Effector CD8-positive, alpha-beta T cell (primary cell): ENCODE results near the gene C10orf62.

Experiments used
- DNase-seq: peaks from one replicate; lab custom pipeline; 2025; lab: John Stamatoyannopoulos, UW

The C10orf62 gene

GRCh38 chr10:97584798-97585438 lies 4.6 kb upstream of the C10orf62 start:
- no peak for DNase-seq

GRCh38 chr10:97585439-97585811 lies 4.1 kb upstream of the C10orf62 start:
- DNase-seq = no peak

GRCh38 chr10:97587183-97587582 lies 2.3 kb upstream of the C10orf62 start:
- DNase-seq = no peak

GRCh38 chr10:97590082-97590747 lies 694 bp downstream of the C10orf62 start:
- no peak for DNase-seq

GRCh38 chr10:97590748-97591495 lies 1.4 kb downstream of the C10orf62 start:
- no peak for DNase-seq

- no peak for DNase-seq
Measured at GRCh38 chr10:97593421-97593820, 3.9 kb downstream of the C10orf62 start.

- no peak for DNase-seq
Measured at GRCh38 chr10:97596101-97597082, 6.9 kb downstream of the C10orf62 start.

- no peak for DNase-seq
Measured at GRCh38 chr10:97597778-97598177, 8.3 kb downstream of the C10orf62 start.

GRCh38 chr10:97598407-97599271 lies 9.1 kb downstream of the C10orf62 start:
- DNase-seq = no peak

- DNase-seq = no peak
Measured at GRCh38 chr10:97599272-97599619, 9.7 kb downstream of the C10orf62 start.

GRCh38 chr10:97600616-97601015 lies 11.1 kb downstream of the C10orf62 start:
- DNase-seq = no peak

- DNase-seq = no peak
Measured at GRCh38 chr10:97601268-97602215, 12.0 kb downstream of the C10orf62 start.

- no peak for DNase-seq
Measured at GRCh38 chr10:97607095-97607636, 17.6 kb downstream of the C10orf62 start.

- no peak for DNase-seq
Measured at GRCh38 chr10:97608991-97609561, 19.6 kb downstream of the C10orf62 start.

GRCh38 chr10:97611473-97611872 lies 22.0 kb downstream of the C10orf62 start:
- DNase-seq = no peak

GRCh38 chr10:97612386-97612785 lies 22.9 kb downstream of the C10orf62 start:
- DNase-seq = no peak

GRCh38 chr10:97618285-97618684 lies 28.8 kb downstream of the C10orf62 start:
- DNase-seq = no peak

- DNase-seq = no peak
Measured at GRCh38 chr10:97618733-97619132, 29.2 kb downstream of the C10orf62 start.

GRCh38 chr10:97623277-97623676 lies 33.8 kb downstream of the C10orf62 start:
- DNase-seq = no peak
